PC-9 (cell line): ENCODE data around the gene NXN. TPM values are rescaled to one million over a fixed set of nuclear protein-coding genes. Genes with fewer than 3 reads are reported as not detected.
"Not testable (repeated sequence)": the region's sequence is repeated elsewhere in the genome, so short reads cannot be mapped to it uniquely, and the experiment has no call there.

Experiments
- BruUV-seq: library from RNA; stranded (reverse); fragments of 400-500 nt; replicated peaks from 2 replicates; lab custom pipeline; 2021; lab: Mats Ljungman, UMichigan
- CTCF ChIA-PET: fragments of 300-600 bp; sonication (Branson Sonifier 250); formaldehyde crosslinking; loops from one replicate; lab custom pipeline; 2022; ENCODE audit warnings: antibody characterized with exemption; lab: Charles Lee
- POLR2A ChIA-PET: fragments of 300-600 bp; sonication (Branson Sonifier 250); formaldehyde crosslinking; loops from one replicate; lab custom pipeline; 2022; ENCODE audit warnings: antibody characterized with exemption; ENCODE audit not compliant: unreplicated experiment; lab: Charles Lee
- DNase-seq, 2 experiments: peaks; one replicate each; pipeline versions ENCODE4 v3.0.0 to v3.0.0-alpha.2; 2015 to 2022; ENCODE audit warnings: mixed read lengths in 1 of 2
- H2AFZ ChIP-seq: fragments of 200-600 bp; sonication (generic); 2 replicates; pipeline ENCODE4 v1.8.1; 2017; ENCODE audit warnings: antibody characterized with exemption
- H3F3A ChIP-seq: fragments of 200-600 bp; sonication (generic); 2 replicates; pipeline ENCODE4 v1.8.1; 2017; ENCODE audit warnings: antibody characterized with exemption, mild to moderate bottlenecking, low read depth; ENCODE audit not compliant: insufficient read depth
- H3K27ac ChIP-seq: fragments of 200-600 bp; sonication (generic); 2 replicates; pipeline ENCODE4 v1.6.1; 2016; ENCODE audit warnings: mixed run types
- H3K27me3 ChIP-seq: fragments of 200-600 bp; sonication (generic); 2 replicates; pipeline ENCODE4 v1.6.1; 2016; ENCODE audit warnings: low read depth, mixed run types; ENCODE audit not compliant: insufficient read depth
- H3K36me3 ChIP-seq: fragments of 200-600 bp; sonication (generic); 2 replicates; pipeline ENCODE4 v1.6.1; 2016; ENCODE audit warnings: low read depth, mixed run types
- H3K4me1 ChIP-seq: fragments of 200-600 bp; sonication (generic); replicated peaks from 2 replicates; pipeline ENCODE4 v1.6.1; 2016; ENCODE audit warnings: mixed run types; ENCODE audit not compliant: insufficient read depth
- H3K4me2 ChIP-seq: fragments of 200-600 bp; sonication (generic); 2 replicates; pipeline ENCODE4 v1.6.1; 2017; ENCODE audit warnings: mixed run types
- H3K4me3 ChIP-seq: fragments of 200-600 bp; sonication (generic); 2 replicates; pipeline ENCODE4 v1.6.1; 2016; ENCODE audit warnings: mixed run types
- H3K79me2 ChIP-seq: fragments of 200-600 bp; sonication (generic); 2 replicates; pipeline ENCODE4 v1.6.1; 2017; ENCODE audit warnings: low read depth, mixed run types
- H3K9me2 ChIP-seq: fragments of 200-600 bp; sonication (generic); 2 replicates; pipeline ENCODE4 v1.8.1; 2017; ENCODE audit warnings: mild to moderate bottlenecking; ENCODE audit not compliant: insufficient read depth
- H3K9me3 ChIP-seq: fragments of 200-600 bp; sonication (generic); 2 replicates; pipeline ENCODE4 v1.8.1; 2016; ENCODE audit warnings: low read depth; ENCODE audit not compliant: insufficient read depth
- H4K20me1 ChIP-seq: fragments of 200-600 bp; sonication (generic); 2 replicates; pipeline ENCODE4 v1.8.1; 2017; ENCODE audit not compliant: insufficient read depth
- EZH2 ChIP-seq: fragments of 200-600 bp; sonication (generic); IDR thresholded peaks from 2 replicates; pipeline ENCODE4 v1.8.0; 2017; ENCODE audit warnings: antibody characterized with exemption, low read depth
- intact Hi-C: fragments of 100-400 bp; cut with micrococcal nuclease; formaldehyde crosslinking; loops from one replicate; pipeline ENCODE4 v1.10.0; 2022; ENCODE audit not compliant: unreplicated experiment
- total RNA-seq: library from RNA; stranded (reverse); gene quantifications from 2 replicates; pipeline ENCODE4 v1.2.3, GENCODE V29; 2021
- TF ChIP-seq, protein P1 (sequence below): fragments of 200-600 bp; sonication (generic); conservative IDR thresholded peaks from 2 replicates; pipeline ENCODE4 v1.6.1; 2017; ENCODE audit warnings: mixed run types, antibody characterized with exemption, mild to moderate bottlenecking, moderate library complexity

Gene NXN
- total RNA-seq, 1 experiment from 2014 or later, result 59.8 TPM

DNA sequence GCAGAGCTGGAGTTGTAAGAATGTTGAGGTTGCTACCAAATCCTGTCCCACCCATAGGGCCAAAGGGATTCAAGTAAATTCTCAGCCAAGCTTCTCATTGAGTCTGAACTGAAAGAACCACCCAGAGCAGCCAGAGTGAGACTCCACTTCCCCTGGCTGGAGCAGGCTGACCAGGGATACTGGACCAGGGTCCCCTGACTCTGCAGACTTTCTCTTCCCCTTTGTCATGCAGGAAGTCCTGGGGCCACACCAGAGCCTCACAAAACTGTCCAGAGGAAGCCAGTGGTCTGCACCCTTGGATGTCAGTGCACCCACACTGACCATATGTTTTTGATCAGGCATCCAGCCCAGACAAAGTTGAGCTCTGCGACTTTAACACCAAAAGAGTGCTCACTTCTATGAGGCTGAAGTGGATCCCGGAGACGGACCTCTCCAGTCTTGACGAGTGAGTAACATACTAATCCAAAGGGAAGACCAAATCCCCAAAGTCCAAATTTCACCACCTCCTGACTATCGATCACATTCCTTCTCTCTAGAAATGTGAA, 4.1 kb downstream of the NXN start:
- intact Hi-C loops, result no loop called here
- no peak overlapping the region for H3K4me3 ChIP-seq
- ChIA-PET CTCF (no interaction called here), POLR2A (interaction anchor here (0.5 kb wide), 1 partner anchor 187 kb away, joined by 26 read pairs; no protein-coding TSS in a partner anchor)
- H4K20me1 ChIP-seq, result no peaks in the 10 kb centered on the region; the same call in none of the 2 replicates
- H3K79me2 ChIP-seq, result peaks cover 66% of the 10 kb centered on the region
- H3K9me2 ChIP-seq, result no peaks in the 10 kb centered on the region
- no peak overlapping the region for H2AFZ ChIP-seq
- H3K4me2 ChIP-seq, result peak overlapping the region; percentile 15; the same call in 1 of the 2 replicates
- no peaks in the 10 kb centered on the region for H3K27me3 ChIP-seq
- H3K36me3 ChIP-seq, result no peaks in the 10 kb centered on the region
- TF ChIP-seq, protein P1, sequence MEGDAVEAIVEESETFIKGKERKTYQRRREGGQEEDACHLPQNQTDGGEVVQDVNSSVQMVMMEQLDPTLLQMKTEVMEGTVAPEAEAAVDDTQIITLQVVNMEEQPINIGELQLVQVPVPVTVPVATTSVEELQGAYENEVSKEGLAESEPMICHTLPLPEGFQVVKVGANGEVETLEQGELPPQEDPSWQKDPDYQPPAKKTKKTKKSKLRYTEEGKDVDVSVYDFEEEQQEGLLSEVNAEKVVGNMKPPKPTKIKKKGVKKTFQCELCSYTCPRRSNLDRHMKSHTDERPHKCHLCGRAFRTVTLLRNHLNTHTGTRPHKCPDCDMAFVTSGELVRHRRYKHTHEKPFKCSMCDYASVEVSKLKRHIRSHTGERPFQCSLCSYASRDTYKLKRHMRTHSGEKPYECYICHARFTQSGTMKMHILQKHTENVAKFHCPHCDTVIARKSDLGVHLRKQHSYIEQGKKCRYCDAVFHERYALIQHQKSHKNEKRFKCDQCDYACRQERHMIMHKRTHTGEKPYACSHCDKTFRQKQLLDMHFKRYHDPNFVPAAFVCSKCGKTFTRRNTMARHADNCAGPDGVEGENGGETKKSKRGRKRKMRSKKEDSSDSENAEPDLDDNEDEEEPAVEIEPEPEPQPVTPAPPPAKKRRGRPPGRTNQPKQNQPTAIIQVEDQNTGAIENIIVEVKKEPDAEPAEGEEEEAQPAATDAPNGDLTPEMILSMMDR, result no peak
- TF ChIP-seq EZH2, result no peak
- H3K4me1 ChIP-seq, result peaks cover 60% of the 10 kb centered on the region
- no peak for DNase-seq
- no peak overlapping the region for H3K27ac ChIP-seq
- no peaks in the 10 kb centered on the region for H3K9me3 ChIP-seq
- peaks cover 44% of the 10 kb centered on the region for H3F3A ChIP-seq
- no TSS peak for BruUV-seq

DNA sequence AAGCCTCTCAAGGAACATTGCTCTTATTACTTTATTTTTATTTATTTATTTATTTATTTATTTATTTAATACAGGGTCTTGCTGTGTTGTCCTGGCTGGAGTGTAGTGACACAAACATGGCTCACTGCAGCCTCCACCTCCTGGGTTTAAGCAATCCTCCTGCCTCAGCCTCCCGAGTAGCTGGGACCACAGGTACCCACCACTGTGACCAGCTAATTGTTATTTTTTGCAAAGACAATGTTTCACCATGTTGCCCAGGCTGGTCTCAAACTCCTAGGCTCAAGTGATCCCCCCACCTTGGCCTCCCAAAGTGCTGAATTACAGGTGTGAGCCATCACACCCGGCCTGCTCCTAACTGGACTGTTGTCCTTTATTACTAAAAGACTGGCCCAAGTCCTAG, 4.8 kb downstream of the NXN start:
- H3K9me2 ChIP-seq, H3K36me3 ChIP-seq, H3K9me3 ChIP-seq, BruUV-seq, H3K4me3 ChIP-seq, H3K27me3 ChIP-seq, H2AFZ ChIP-seq, H4K20me1 ChIP-seq, CTCF ChIA-PET, H3K27ac ChIP-seq, intact Hi-C loops, DNase-seq: not testable (repeated sequence)
- peaks cover 56% of the 10 kb centered on the region for H3K4me1 ChIP-seq
- H3F3A ChIP-seq, result peaks cover 40% of the 10 kb centered on the region
- POLR2A ChIA-PET, result interaction anchor here (0.5 kb wide), 1 partner anchor 186 kb away, joined by 26 read pairs; no protein-coding TSS in a partner anchor
- H3K4me2 ChIP-seq, result peak overlapping the region; percentile 15; the same call in 1 of the 2 replicates
- peaks cover 67% of the 10 kb centered on the region for H3K79me2 ChIP-seq

DNA sequence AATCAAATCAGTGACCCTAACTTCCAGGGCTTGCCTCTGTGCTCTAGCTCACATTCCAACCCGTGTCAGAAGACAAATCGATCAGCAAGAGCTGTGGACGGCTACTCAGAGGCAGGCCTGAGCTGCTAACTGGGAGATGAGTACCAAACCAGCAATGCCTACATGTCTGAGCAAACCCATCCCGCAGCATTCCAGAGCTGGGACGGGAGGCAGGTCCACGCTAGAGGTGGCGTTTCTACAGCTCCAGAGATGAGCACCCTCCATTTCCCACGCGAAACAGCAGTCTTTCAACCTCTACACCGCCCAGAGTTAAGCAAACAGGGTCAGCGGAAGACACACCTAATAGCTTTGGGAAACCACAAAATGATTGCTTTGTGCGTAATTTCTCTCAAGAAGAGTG, 6.5 kb downstream of the NXN start:
- Histone ChIP-seq H3K79me2 (peaks cover 70% of the 10 kb centered on the region), H4K20me1 (no peaks in the 10 kb centered on the region; the same call in none of the 2 replicates)
- DNase-seq, result peak; percentile 83 to 97

DNA sequence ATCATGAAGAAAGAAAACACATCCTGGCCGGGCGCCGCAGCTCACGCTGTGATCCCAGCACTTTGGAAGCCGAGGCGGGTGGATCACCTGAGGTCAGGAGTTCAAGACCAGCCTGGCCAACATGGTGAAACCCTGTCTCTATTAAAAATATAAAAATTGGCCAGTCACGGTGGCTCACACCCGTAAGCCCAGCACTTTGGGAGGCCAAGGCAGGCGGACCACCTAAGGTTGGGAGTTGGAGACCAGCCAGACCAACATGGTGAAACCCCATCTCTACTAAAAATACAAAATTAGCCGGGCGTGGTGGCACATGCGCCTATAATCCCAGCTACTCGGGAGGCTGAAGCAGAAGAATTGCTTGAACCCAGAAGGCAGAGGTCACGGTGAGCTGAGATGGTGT, 7.7 kb downstream of the NXN start:
- Histone ChIP-seq H3K4me1 (peaks cover 42% of the 10 kb centered on the region), H3K79me2 (peaks cover 58% of the 10 kb centered on the region), H3F3A (peaks cover 32% of the 10 kb centered on the region), H3K27ac (peak overlapping the region; percentile 96), H3K4me2 (peak overlapping the region; percentile 76)
- POLR2A ChIA-PET, H4K20me1 ChIP-seq, BruUV-seq, H3K36me3 ChIP-seq, H3K9me3 ChIP-seq, DNase-seq, H3K4me3 ChIP-seq, H2AFZ ChIP-seq, H3K27me3 ChIP-seq, H3K9me2 ChIP-seq: not testable (repeated sequence)
- intact Hi-C loops, result loop anchor here (2.0 kb wide), 2 partner anchors 15 to 39 kb away; no protein-coding TSS in a partner anchor
- CTCF ChIA-PET, result interaction anchor here (0.9 kb wide), 1 partner anchor 44 kb away, joined by 3 read pairs; no protein-coding TSS in a partner anchor

More for the DNA sequence above, 6.5 kb downstream of the NXN start:
- Histone ChIP-seq H3K27ac (peak overlapping the region; percentile 96), H2AFZ (peak overlapping the region; percentile 34; the same call in 1 of the 2 replicates), H3K9me2 (no peaks in the 10 kb centered on the region), H3K4me2 (peak overlapping the region; percentile 76), H3K4me3 (peak overlapping the region; percentile 36; the same call in 1 of the 2 replicates), H3K9me3 (no peaks in the 10 kb centered on the region), H3K4me1 (peaks cover 54% of the 10 kb centered on the region), H3F3A (peaks cover 40% of the 10 kb centered on the region), H3K27me3 (no peaks in the 10 kb centered on the region), H3K36me3 (no peaks in the 10 kb centered on the region)
- intact Hi-C loops, result loop anchor here (1.0 to 2.0 kb wide), 3 partner anchors 16 to 45 kb away; no protein-coding TSS in a partner anchor
- CTCF ChIA-PET, result interaction anchor here (0.9 kb wide), 1 partner anchor 45 kb away, joined by 3 read pairs; no protein-coding TSS in a partner anchor
- BruUV-seq, result no TSS peak
- POLR2A ChIA-PET, result interaction anchor here (0.6 to 0.7 kb wide), 3 partner anchors 22 to 740 kb away, joined by 3 to 5 read pairs (median 3); no protein-coding TSS in a partner anchor
- TF ChIP-seq EZH2, result no peak
- TF ChIP-seq, protein P1, result no peak
